Transverse colon (tissue), 4 donors: Measurements from ENCODE around the gene RAG2.

Experiments used
- POLR2A ChIP-seq: fragments of 450-650 bp; IDR thresholded peaks from one replicate; pipeline ENCODE4 v1.6.1; 2016; ENCODE audit warnings: antibody characterized with exemption, mild to moderate bottlenecking, moderate library complexity
- POLR2AphosphoS5 ChIP-seq, 3 donors: sonication (generic); formaldehyde crosslinking; IDR thresholded peaks; one replicate each; pipeline ENCODE4 v1.6.1; 2016; ENCODE audit warnings: antibody characterized with exemption in 3 of 3
- TF ChIP-seq, protein P1 (sequence below), 5 experiments: fragments of 200-600 bp in 3 of 5; fragments of 450-650 bp in 2 of 5; sonication (generic) in 3 of 5; IDR thresholded peaks; 1 replicate in 2 of 5; 2 replicates in 3 of 5; pipeline ENCODE4 v1.5.1; 2016 to 2017; ENCODE audit warnings: antibody characterized with exemption in 5 of 5, inconsistent platforms in 3 of 5, mild to moderate bottlenecking in 2 of 5, moderate library complexity in 1 of 5

DNA sequence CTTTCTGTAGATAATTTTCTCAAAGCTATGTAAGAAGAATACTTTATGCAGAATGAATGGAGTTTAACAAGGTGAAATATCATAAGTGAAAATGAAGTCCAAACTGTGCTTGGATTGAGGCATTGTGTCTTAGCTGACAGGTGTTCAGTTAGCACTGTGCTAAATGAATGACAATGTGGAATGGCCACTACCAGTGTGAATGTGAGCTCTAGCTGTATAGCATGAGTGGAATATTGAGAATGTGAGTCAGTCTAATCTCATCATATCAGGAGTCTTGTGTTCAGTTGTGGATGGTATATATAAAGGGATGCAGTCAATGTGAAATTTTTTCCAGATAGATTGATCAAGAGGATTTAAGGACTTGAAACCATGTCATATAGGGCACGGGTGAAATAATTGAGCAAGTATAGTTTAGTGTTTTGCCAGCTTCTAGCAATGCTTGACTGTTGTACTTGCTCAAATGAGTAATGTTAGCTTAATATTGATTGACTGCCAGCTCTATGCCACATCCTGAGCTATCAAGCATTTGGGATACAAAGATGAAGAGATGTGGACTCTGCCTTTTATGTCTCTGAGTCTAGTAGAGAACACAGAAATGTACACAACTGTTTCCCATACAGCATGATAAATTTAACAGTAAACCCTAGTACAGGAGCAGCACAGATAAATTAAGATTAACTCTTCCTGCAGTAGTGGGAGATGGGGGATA lies 10.6 kb upstream of the RAG2 start:
- TF ChIP-seq, protein P1, sequence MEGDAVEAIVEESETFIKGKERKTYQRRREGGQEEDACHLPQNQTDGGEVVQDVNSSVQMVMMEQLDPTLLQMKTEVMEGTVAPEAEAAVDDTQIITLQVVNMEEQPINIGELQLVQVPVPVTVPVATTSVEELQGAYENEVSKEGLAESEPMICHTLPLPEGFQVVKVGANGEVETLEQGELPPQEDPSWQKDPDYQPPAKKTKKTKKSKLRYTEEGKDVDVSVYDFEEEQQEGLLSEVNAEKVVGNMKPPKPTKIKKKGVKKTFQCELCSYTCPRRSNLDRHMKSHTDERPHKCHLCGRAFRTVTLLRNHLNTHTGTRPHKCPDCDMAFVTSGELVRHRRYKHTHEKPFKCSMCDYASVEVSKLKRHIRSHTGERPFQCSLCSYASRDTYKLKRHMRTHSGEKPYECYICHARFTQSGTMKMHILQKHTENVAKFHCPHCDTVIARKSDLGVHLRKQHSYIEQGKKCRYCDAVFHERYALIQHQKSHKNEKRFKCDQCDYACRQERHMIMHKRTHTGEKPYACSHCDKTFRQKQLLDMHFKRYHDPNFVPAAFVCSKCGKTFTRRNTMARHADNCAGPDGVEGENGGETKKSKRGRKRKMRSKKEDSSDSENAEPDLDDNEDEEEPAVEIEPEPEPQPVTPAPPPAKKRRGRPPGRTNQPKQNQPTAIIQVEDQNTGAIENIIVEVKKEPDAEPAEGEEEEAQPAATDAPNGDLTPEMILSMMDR (IDR thresholded peaks at IDR 0.05), result no peak
- TF ChIP-seq POLR2AphosphoS5 (IDR thresholded peaks at IDR 0.05) (no peak), POLR2A (no peak)
